ENCODE measurements around the gene RTP5.
"Not testable (repeated sequence)": the region's sequence is repeated elsewhere in the genome, so short reads cannot be mapped to it uniquely, and the experiment has no call there.

The RTP5 gene

GRCh38 chr2:241869087-241869961 lies at the start of gene RTP5:
TSS of gene RTP5 (plus strand) at chr2:241869729. CDS start at chr2:241869757, 28 bp downstream.
- no peak for DNase-seq (ENCODE audit: low spot score)

- DNase-seq (ENCODE audit: low spot score): not testable (repeated sequence)
Measured at GRCh38 chr2:241819947-241820624, 49.4 kb upstream of the RTP5 start.

- DNase-seq (ENCODE audit: low spot score): no peak
Measured at GRCh38 chr2:241820625-241821384, 48.7 kb upstream of the RTP5 start.

- no peak for DNase-seq (ENCODE audit: low spot score)
Measured at GRCh38 chr2:241821460-241822263, 47.9 kb upstream of the RTP5 start.

GRCh38 chr2:241822264-241822623 lies 47.3 kb upstream of the RTP5 start:
- DNase-seq (ENCODE audit: low spot score): no peak

DNA sequence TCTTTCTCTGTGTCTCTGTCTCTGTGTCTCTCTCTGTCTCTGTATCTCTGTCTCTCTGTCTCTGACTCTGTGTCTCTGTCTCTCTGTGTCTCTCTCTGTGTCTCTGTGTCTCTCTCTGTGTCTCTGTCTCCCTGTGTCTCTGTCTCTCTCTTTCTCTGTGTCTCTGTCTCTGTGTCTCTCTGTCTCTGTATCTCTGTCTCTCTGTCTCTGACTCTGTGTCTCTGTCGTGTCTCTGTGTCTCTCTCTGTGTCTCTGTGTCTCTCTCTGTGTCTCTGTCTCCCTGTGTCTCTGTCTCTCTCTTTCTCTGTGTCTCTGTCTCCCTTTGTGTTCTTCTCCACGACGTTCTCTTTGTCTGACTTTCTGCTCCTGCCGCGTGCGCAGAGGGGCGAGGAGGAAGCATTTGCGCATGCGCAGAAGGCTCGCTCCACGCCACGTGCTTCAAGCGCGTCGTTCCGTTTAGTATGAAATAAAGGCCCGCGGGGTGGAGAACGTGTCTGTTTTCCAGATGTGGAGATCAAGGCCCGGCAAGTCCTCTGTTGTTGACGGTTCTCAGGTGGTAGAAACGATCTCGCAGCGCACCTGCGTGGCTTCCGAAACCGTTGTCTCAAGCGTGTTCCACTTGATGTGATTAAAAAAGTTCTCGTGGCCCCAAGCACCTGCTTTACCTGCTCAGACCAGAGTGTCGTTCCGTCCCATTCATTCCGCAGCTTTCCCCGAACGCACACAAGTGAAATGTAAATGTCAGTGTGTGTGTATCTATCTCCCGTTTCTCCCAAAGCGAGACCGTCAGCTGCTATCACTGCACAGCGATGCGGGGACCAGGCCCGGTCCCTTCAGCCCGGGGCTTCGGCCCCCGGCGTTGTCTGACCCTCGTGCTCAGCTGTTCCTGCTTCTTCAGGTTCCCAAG lies 45.7 kb upstream of the RTP5 start:
- DNase-seq (ENCODE audit: low spot score): not testable (repeated sequence)

DNA sequence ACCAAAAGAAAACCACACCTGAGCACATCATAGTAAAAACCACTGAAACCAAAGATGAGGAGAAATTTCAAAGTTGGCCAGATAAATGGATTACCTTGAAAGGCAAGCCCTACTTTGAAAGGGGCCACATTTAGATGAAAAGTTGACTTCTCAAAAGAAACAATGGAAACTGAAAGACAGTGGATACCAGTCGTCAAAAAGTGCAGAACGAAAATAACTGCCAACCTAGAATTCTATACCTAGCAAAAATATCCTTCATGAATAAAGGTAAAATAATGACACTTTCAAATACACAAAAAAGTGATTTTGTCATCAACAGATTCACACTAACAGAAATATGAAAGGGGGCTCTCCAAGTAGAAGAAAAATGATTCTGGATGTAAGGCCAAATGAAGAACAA lies 42.1 kb upstream of the RTP5 start:
- DNase-seq (ENCODE audit: low spot score): no peak

DNA sequence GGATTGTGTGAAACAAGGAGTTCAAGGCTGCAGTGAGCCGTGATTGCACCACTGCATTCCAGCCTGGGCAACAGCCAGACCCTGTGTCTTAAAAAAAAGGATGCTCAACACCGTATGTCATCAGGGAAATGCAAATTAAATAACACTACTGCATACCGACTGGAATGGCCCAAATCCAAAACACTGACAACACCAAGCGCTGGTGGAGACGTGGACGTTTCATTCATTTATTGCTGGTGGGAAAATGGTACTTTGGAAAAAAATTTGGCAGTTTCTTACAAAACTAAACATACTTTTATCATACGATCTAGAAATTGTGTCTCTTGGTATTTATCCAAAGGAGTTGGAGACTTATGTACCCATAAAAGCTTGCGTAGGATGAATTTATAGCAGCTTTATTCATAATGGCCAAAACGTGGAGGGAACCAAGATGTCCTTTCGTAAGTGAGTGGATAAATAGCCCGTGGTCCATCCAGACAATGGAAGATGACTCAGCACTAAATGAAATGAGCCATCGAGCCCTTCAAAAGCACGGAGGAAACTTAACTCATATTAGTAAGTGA lies 36.3 kb upstream of the RTP5 start:
- DNase-seq (ENCODE audit: low spot score): no peak

GRCh38 chr2:241833756-241834526 lies 35.6 kb upstream of the RTP5 start:
- DNase-seq (ENCODE audit: low spot score): not testable (repeated sequence)

- no peak for DNase-seq (ENCODE audit: low spot score)
Measured at GRCh38 chr2:241834527-241835210, 34.9 kb upstream of the RTP5 start.

DNA sequence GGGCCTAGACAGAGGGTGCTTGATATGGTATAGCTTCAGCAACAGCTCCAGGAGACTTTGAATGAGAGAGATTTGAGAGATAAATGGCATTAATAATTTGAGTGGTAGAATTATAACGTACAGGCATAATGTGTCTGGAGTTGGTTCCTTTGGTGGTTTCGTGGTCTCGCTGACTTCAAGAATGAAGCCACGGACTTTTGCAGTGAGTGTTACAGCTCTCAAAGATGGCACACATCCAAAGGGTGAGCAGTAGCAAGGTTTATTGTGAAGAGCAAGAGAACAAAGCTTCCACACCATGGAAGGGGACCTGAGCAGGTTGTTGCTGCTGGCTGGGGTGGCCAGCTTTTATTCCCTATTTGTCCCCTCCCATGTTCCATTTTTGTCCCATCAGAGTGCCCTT lies 33.9 kb upstream of the RTP5 start:
- DNase-seq (ENCODE audit: low spot score): no peak

GRCh38 chr2:241836292-241836691 lies 33.2 kb upstream of the RTP5 start:
- DNase-seq (ENCODE audit: low spot score): no peak

- DNase-seq (ENCODE audit: low spot score): no peak
Measured at GRCh38 chr2:241837197-241837965, 32.1 kb upstream of the RTP5 start.

- DNase-seq (ENCODE audit: low spot score): no peak
Measured at GRCh38 chr2:241841181-241842066, 28.1 kb upstream of the RTP5 start.

GRCh38 chr2:241842067-241842415 lies 27.5 kb upstream of the RTP5 start:
- DNase-seq (ENCODE audit: low spot score): no peak

DNA sequence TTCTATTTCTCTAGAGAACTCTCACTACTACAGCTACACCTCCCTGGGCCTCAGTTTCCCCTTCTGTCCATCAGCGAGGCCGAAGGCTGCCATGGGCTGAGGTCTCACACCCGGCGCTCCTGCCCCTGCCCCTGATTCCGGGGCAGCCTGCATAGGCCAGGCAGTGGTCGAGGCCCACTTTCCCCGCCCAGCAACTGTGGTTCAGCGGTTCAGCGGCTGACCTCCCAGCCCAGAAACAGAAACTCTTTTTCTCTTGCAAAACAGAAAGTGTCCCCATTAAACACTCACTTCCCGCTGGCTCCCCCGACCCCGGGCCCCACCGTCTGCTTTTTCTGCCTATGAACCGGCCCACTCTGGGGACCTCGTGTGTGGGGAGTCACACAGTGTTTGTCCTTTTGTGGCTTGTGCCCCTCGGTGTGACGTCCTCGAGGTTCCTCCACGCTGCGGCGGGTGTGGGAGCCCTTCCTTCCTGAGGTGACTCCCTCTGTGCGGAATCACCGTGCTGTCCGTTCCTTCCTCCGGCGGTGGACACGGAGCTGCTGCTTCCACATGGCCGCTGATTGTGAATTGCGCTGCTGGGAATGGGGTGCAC lies 26.8 kb upstream of the RTP5 start:
- no peak for DNase-seq (ENCODE audit: low spot score)

All from AG08395 (cell line).